HFF-Myc (cell line): ENCODE data around the gene ZCCHC14.

ENCODE experiments used
- DNase-seq: peaks from one replicate; pipeline ENCODE4 v3.0.0-alpha.2; 2011; ENCODE audit warnings: low read depth; ENCODE audit errors: extremely low read depth
- H3K4me3 ChIP-seq: replicated peaks from 2 replicates; pipeline ENCODE4 v1.5.1; 2011; ENCODE audit warnings: low read depth, mild to moderate bottlenecking, control low read depth, low read length
- TF ChIP-seq, protein P1 (sequence below): IDR thresholded peaks from 2 replicates; pipeline ENCODE4 v1.5.1; 2012; ENCODE audit warnings: mild to moderate bottlenecking, low read depth, low read length, control low read depth; ENCODE audit errors: missing control alignments

The ZCCHC14 gene

GRCh38 chr16:87534030-87534653 is 41.3 kb upstream of the ZCCHC14 start:
- no peak for DNase-seq
- TF ChIP-seq, protein P1, sequence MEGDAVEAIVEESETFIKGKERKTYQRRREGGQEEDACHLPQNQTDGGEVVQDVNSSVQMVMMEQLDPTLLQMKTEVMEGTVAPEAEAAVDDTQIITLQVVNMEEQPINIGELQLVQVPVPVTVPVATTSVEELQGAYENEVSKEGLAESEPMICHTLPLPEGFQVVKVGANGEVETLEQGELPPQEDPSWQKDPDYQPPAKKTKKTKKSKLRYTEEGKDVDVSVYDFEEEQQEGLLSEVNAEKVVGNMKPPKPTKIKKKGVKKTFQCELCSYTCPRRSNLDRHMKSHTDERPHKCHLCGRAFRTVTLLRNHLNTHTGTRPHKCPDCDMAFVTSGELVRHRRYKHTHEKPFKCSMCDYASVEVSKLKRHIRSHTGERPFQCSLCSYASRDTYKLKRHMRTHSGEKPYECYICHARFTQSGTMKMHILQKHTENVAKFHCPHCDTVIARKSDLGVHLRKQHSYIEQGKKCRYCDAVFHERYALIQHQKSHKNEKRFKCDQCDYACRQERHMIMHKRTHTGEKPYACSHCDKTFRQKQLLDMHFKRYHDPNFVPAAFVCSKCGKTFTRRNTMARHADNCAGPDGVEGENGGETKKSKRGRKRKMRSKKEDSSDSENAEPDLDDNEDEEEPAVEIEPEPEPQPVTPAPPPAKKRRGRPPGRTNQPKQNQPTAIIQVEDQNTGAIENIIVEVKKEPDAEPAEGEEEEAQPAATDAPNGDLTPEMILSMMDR: no peak
- H3K4me3 ChIP-seq: no peak overlapping the region

GRCh38 chr16:87533061-87533460 is 40.2 kb upstream of the ZCCHC14 start:
- no peak overlapping the region for H3K4me3 ChIP-seq
- no peak for DNase-seq
- TF ChIP-seq, protein P1: no peak

DNA sequence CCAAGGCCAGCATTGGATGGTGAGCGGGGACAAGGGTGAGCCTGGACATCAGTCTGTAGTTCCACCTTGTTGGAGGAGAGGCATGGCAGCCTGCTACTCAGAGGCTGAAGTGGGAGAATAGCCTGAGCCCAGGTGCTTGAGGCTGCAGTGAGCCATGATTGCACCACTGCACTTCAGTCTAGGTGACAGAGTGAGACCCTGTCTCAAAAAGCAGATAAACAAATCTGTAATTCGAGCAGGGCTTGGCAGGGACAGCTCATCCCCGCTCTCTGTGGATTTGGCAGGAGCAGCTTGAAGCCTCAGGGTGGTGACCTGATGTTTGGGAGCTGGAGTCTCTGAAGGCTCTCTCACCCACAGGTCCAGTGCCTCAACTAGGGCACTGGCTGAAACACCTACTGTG is 38.6 kb upstream of the ZCCHC14 start:
- TF ChIP-seq, protein P1: no peak
- H3K4me3 ChIP-seq: no peak overlapping the region
- no peak for DNase-seq

GRCh38 chr16:87528690-87529579 is 36.1 kb upstream of the ZCCHC14 start:
- no peak for DNase-seq
- TF ChIP-seq, protein P1: no peak
- no peak overlapping the region for H3K4me3 ChIP-seq

GRCh38 chr16:87527055-87527724 is 34.4 kb upstream of the ZCCHC14 start:
- H3K4me3 ChIP-seq: no peak overlapping the region
- TF ChIP-seq, protein P1: no peak
- no peak for DNase-seq

DNA sequence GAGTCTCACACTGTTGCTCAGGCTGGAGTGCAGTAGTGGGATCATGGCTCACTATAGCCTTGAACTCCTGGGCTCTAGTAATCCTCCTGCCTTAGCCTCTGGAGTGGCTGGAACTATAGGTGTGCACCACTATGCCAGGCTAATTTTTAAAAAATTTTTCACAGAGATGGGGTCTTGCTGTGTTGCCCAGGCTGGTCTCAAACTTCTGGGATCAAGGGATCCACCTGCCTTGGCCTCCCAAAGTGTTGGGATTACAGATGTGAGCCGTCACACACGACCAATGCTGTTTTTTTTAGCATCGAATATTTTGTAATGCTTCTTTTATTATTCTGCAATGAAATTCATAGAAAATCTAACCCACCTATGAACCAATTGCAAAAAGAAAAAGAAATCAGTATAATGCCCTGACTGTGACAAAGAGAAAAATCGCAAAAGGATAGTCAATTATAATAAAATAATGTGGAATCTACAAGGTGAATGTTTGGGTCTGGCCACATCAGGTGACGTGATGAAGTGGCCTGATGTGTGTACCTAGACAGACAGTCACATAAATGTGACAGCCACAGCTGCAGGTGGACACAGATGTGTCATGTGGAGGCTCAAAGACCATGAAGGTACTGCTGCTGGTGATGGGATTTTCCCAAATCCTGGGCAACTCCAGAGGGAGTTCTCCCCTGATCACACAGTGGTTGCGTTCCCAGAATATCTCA is 33.6 kb upstream of the ZCCHC14 start:
- no peak overlapping the region for H3K4me3 ChIP-seq
- TF ChIP-seq, protein P1: no peak
- no peak for DNase-seq
